GM18858 (cell line): ENCODE measurements around the gene CCDC28A.

Source experiments
- ATAC-seq: cut with Tn5 transposase; IDR thresholded peaks from one replicate; pipeline ENCODE4 v1.9.1; 2021; ENCODE audit not compliant: unreplicated experiment

The CCDC28A gene

GRCh38 chr6:138833816-138834539 lies 60.4 kb downstream of the CCDC28A start:
- no peak for ATAC-seq

- no peak for ATAC-seq
Measured at GRCh38 chr6:138837246-138837645, 63.7 kb downstream of the CCDC28A start.
